HTERT RPE-1 (cell line): ENCODE measurements around the gene PLK1.
"Not testable (repeated sequence)": the region's sequence is repeated elsewhere in the genome, so short reads cannot be mapped to it uniquely, and the experiment has no call there.

Experiments
- in situ Hi-C: fragments of 300-500 bp; cut with MboI; formaldehyde crosslinking; loops from 4 replicates; pipeline ENCODE4 v1.14.3; 2020; ENCODE audit warnings: low sequenced_read_pairs

The PLK1 gene

GRCh38 chr16:23706439-23706838 lies 27.8 kb downstream of the PLK1 start:
- in situ Hi-C loops = no loop called here

DNA sequence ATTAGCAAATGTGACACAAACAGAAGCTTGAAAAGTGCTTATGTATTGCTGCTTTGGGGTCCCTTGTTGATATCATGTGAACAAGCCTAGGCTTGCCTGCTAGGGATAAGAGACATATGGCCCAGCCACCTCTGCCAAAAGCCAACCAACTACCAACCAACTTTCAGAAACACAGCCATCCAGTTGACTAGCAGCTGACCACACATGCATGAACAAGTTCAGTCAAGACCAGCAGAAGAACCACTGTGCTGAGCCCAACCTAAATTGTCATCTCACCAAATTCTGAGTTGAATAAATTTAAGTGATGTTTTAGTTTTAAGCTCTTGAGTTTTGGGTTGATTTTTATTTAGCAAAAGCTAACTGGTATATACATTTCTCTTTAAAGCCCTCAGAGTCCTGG lies 30.8 kb downstream of the PLK1 start:
- in situ Hi-C loops = no loop called here

- in situ Hi-C loops = no loop called here
Measured at GRCh38 chr16:23710008-23710407, 31.3 kb downstream of the PLK1 start.

GRCh38 chr16:23710504-23710903 lies 31.8 kb downstream of the PLK1 start:
- in situ Hi-C loops = no loop called here

GRCh38 chr16:23711785-23712184 lies 33.1 kb downstream of the PLK1 start:
- in situ Hi-C loops = no loop called here

DNA sequence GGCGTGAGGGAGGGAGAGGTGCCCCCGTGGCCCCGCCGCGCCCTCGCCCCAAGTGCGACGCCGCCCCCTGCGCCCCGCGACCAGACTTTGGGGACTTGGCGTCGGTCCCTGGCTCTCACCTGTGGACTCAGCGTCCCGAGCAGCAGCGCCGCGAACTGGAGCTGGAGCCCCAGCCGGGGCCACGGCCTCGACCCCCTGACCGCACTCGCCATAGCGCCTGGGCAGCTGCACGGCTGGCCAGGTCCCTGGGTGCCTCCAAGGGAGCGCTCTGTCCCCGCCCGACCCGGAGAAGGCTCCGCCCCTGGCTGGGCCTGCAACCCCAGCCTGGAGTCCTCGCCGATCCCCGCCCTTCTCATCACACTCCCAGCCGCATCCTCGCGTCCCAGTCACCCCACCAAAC lies 34.3 kb downstream of the PLK1 start, which contains the start of gene ERN2:
ERN2 (minus strand) TSS at position 247 of the 400 bp plus-strand sequence; CDS start at position 212, 35 bp downstream.
- in situ Hi-C loops = no loop called here

- in situ Hi-C loops = no loop called here
Measured at GRCh38 chr16:23716484-23716883, 37.8 kb downstream of the PLK1 start.

DNA sequence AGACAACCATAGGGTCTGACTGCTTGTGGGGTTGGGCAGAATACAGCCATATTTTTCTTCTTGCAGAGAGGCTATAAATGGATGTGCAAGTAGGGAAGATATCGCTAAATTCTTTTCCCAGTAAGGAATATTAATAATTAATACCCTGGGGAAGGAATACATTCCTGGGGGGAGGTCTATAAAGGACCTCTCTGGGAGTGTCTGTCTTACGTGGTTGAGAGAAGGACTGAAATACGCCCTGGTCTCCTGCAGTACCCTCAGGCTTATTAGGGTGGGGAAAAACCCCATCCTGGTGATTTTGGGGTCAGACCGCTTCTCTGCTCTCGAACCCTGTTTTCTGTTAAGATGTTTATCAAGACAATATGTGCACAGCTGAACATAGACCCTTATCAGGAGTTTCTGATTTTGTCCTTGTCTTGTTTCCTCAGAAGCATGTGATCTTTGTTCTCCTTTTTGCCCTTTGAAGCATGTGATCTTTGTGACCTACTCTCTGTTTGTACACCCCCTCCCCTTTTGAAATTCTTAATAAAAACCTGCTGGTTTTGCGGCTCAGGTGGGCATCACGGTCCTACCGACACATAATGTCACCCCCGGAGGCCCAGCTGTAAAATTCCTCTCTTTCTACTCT lies 44.0 kb downstream of the PLK1 start:
- in situ Hi-C loops = not testable (repeated sequence)

GRCh38 chr16:23724096-23724784 lies 45.6 kb downstream of the PLK1 start:
- in situ Hi-C loops = no loop called here

- in situ Hi-C loops = no loop called here
Measured at GRCh38 chr16:23724785-23725131, 46.1 kb downstream of the PLK1 start.

GRCh38 chr16:23726710-23727109 lies 48.0 kb downstream of the PLK1 start:
- in situ Hi-C loops = no loop called here

GRCh38 chr16:23728112-23728477 lies 49.4 kb downstream of the PLK1 start:
- in situ Hi-C loops = no loop called here

- in situ Hi-C loops = no loop called here
Measured at GRCh38 chr16:23729503-23730424, 51.1 kb downstream of the PLK1 start.

DNA sequence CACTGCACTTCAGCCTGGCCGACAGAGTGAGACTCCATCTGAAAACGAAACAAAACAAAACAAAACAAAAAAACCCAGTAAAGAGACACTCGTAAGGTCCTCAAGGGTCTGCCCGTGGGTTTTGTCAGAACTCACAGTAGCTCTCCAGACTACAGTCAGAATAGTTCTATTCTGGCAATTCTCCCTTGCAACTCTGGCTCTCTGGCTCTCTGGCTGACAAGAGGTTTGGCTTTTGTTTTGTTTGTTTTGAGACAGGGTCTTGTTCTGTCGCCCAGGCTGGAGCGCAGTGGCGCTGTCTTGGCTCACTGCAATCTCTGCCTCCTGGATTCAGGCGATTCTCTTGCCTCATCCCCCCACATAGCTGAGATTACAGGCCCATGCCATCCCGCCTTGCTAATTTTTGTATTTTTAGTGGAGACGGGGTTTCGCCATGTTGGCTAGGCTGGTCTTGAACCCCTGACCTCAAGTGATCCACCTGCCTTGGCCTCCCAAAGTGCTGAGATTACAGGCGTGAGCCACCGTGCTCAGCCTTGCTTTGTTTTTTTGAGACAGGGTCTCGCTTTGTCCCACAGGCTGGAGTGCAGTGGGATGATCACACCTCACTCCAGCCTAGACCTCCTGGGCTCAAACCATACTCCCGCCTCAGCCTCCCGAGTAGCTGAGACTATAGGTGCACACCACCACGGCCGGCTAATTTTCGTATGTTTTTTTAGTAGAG lies 55.6 kb downstream of the PLK1 start:
- in situ Hi-C loops = no loop called here

- in situ Hi-C loops = not testable (repeated sequence)
Measured at GRCh38 chr16:23737423-23738028, 58.8 kb downstream of the PLK1 start.

DNA sequence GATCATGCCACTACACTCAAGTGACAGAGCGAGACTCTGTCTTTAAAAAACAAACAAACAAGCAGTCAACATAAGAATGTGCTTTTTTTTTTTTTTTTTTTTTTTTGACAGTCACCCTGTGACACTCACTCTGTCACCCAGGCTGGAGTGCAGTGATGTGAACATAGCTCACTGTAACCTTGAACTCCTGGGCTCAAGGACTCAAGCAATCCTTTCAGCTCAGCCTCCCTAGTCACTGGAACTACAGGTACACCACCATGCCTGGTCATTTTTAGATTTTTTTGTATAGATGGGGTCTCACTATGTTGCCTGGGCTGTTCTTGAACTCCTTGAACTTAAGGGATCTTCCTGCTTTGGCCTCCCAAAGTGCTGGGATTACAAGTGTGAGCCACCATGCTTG lies 60.8 kb downstream of the PLK1 start:
- in situ Hi-C loops = no loop called here
